H1 (cell line): ENCODE results near the gene IGF2BP3.

Experiments used
- HDAC6 ChIP-seq: IDR thresholded peaks from one replicate; pipeline ENCODE4 v1.7.1; 2012; ENCODE audit warnings: low read depth, mild to moderate bottlenecking, inconsistent platforms, low read length, moderate library complexity
- RBBP5 ChIP-seq: IDR thresholded peaks from 2 replicates; pipeline ENCODE4 v1.7.1; 2012; ENCODE audit warnings: low read depth, mild to moderate bottlenecking, inconsistent platforms, low read length, moderate library complexity, borderline replicate concordance

DNA sequence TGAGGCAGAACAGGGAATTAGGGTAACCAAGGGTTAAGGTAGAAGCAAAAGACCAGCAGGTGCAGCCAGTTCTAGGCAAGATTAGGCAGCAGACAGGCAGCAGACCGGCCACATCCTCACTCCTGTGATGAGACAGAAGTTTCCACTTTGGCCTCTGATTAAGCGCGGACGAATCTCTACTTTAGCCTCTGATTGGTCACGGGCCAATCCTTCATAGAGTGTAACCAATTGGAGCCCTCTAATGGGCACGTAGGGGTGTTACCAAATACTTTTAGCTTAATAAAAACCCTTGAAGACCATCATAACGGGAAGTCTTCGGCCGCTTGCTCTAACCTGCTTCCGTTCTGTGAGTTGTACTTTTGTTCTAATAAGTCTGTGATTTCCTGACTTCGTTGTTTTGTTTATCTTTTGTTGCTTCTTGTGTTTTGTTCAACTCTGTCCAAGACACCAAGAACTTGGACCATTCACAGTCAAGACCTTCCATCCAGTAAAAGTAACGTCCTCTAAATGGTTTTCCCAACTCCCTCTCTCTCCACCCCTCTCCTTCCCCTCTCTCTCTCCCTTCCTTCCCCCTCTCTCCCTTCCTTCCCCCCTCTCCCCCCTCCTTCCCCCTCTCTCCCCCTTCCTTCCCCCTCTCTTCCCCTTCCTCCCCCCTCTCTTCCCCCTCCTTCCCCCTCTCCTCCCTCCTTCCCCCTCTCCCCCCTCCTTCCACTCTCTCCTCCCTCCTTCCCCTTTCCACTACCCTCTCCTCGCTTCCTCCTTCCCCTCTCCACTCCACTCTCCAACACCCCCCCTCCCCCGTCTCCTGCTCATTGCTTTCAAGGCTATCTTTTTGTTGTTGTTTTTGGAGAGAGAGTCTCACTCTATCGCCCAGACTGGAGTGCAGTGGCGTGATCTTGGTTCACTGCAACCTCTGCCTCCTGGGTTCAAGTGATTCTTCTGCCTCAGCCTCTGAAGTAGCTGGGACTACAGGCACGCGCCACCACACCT is 184.3 kb downstream of the IGF2BP3 start:
- no peak for TF ChIP-seq RBBP5
- no peak for TF ChIP-seq HDAC6
